GM19395 (cell line): ENCODE results near the gene ANKAR.
A peak's percentile ranks its signal among the peaks of the same experiment; 100 is the strongest.
"Not testable (repeated sequence)": the region's sequence is repeated elsewhere in the genome, so short reads cannot be mapped to it uniquely, and the experiment has no call there.

Experiments used
- ATAC-seq: cut with Tn5 transposase; IDR thresholded peaks from one replicate; pipeline ENCODE4 v1.9.1; 2021; ENCODE audit warnings: mild to moderate bottlenecking, moderate library complexity; ENCODE audit not compliant: unreplicated experiment

Gene ANKAR, protein sequence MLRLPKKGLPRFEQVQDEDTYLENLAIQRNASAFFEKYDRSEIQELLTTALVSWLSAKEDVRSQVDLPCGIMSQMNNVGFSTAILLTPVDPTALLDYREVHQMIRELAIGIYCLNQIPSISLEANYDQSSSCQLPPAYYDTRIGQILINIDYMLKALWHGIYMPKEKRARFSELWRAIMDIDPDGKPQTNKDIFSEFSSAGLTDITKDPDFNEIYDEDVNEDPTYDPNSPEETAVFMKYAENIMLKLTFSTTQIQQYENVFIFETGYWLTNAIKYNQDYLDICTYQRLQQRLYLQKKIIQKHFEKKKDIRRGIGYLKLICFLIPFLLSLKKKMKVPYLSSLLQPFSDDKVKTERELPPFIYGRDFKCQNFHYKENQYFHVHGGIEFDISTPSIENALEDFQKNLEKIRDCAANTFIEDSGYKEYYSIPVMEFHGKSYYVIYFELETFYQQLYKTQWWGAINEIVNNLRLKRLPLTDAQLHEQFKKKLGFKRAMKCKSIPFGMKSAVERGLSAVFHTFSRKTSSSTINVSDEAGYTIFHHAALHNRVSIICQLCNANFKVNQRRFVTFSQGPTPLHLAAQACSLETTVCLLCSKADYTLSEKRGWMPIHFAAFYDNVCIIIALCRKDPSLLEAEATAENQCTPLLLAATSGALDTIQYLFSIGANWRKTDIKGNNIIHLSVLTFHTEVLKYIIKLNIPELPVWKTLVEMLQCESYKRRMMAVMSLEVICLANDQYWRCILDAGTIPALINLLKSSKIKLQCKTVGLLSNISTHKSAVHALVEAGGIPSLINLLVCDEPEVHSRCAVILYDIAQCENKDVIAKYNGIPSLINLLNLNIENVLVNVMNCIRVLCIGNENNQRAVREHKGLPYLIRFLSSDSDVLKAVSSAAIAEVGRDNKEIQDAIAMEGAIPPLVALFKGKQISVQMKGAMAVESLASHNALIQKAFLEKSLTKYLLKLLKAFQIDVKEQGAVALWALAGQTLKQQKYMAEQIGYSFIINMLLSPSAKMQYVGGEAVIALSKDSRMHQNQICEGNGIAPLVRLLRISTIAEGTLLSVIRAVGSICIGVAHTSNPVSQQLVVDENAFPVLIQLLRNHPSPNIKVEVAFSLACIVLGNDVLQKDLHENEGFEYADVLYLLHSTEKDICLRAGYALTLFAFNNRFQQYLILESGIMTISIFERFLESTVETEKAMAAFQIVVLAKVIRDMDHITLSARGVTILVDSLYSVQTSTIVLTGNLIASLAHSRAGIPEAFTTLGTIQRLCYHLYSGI (N-terminal part only)

DNA sequence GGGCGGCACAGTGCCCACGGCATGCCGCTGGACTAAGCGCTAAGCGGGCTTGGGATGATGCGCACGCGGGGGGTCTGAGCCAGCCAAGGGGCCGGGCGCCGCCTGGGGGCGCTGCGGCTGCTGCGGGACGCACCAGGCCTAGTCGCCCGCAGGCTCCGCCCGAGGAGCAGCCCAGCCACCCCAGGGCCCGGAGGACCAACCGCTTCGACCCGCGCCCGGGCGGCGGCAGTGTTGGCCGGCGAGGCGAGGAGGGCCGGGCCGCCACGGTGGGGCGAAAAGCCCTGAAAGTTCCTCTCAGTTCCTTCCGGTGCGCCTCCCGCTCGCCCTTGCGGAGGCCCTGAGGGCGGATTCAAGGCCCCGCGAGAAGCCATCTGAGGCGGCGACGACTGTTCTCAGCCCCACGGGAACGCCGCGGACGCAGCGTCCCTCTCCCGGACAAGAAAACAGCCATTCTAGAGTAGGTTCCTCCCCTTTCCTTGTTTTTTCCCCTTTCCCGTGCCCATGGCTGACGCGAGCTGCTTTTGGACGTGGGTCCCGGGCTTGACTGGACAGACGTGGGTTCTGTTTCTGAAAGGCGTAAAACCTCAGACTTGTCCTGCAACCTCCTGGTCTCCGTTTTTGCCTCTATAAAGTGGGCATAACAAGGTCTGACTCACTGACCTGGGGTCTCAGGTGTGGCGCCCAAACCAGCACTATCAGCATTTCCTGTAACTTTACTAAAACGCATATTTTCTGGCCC lies at the start of gene ANKAR:
Gene ANKAR (plus strand): TSS at position 297 of the 739 bp plus-strand sequence. CDS start 1,821 bp downstream, outside the sequence.
- ATAC-seq = peak; percentile 93

DNA sequence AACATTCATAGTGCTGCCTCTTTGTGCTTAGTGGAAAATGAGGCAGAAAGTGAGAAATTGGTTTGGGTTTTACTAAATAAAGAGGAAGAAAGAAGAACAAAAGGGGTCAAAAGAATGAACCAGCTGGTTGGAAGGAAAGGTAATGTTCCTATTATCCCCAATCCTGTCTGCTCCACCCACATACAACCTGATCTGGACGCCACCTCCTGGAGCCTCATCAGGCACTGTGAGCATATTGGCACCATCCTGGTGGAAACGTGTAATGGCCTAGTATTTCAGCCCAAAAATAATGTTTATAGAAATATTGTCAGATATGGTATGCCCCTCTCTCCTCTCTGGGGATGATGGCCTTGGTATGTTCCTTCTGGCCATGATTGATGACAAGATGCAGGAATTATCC lies 48.8 kb upstream of the ANKAR start:
- ATAC-seq = no peak

DNA sequence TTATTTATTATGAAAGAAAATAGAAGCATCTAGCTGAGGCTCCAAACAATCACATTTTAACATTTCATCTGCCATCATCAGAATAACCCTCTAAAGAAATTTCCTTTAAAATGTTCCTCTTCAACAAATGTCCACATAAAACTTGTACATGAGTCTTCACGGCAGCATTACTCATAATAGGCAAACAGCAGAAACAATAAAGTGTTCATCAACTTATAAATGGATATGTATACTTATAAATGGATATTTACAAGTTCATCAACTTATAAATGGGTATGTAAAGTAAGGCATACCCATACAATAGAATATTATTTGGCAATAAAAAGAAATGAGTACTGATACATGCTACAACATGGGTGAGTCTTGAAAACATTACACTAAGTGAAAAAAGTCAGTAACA lies 46.7 kb upstream of the ANKAR start:
- no peak for ATAC-seq

DNA sequence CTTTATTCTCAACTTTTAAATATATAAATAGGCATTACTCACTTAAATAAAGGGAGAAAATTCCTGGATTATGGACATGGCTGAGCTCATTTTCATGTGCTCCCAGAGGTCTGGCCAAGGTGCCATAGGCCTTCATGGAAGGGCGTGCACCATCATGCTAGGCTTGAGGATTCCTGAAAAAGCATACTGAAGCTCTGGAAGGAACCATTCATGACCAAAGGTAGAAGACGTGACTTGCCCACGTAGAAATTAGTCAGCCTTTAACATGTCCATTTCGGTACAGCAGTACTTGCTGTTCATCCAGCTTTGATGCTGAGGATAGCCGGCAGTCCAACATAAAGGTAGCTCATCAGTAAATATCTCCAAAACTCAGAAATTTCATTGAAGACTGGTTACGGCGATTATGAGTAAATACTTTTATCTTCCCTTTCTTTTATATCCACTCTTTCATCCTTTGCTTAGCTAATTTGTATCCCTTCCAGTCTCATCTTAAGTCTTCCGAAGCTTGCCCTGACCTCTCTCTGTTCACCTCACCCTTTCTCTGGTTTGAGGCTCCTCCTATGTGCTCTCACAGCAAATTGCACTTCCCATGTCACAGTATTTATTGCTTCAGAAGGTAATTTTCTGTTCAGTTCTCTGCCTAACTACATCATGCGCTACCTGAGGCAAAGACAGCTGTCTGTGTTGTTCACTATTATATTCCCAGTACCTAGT lies 45.5 kb upstream of the ANKAR start:
- ATAC-seq = no peak

DNA sequence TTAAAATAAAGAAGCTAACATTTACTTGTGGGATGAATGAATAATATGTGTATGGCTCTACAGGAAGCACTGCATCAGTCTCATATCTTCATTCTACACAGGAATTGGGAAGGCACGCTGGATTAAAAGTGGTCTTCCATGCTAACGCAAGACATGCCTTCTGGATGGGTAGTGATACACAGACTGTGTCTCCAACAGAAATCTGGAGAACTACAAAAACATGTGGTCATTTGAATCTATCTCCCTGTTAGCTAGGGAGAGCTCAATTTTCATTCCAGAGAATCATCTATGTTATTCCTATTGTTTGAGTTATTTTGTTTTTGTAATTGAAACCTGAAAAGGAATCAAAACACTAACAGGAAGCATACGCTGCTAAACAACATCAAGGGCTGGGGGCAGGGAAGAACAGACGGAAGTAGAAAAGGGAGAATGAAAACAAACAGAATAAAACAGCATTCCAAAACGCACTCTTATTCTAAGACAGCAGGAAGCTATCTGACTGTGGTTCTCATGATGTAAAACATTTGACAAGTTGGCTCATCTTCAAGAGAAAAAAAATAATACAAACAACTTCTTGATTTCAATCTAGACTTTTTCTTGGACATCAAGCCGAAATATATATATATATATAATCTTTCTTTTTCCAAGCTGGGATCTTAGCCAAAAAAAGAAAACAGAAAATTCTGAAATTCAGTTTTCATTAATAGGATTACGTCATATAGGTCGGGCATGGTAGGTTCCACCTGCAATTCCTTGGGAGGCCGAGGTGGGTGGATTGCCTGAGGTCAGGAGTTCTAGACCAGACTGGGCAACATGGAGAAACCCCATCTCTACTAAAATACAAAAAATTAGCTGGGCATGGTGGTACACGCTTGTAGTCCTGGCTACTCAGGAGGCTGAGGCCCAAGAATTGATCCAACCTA lies 44.7 kb upstream of the ANKAR start:
- ATAC-seq = no peak

DNA sequence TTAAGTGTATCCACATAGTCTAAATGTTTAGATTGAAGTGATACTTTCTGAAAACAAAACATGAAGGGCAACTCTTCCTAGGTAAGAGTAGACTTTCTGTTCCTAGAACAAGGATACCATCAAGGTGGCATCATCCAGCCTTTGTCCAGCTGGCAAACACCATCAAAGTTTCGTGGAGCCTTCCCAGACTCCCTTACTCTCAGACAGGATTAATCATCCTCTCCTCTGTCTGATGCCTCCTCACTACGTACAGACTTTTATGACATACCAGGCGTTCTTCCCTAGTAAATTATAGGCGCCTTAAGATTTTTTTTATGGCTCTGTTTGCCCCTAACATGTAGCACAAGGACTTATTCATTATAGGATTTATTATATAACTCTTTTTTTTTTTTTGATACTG lies 42.6 kb upstream of the ANKAR start:
- ATAC-seq = no peak

DNA sequence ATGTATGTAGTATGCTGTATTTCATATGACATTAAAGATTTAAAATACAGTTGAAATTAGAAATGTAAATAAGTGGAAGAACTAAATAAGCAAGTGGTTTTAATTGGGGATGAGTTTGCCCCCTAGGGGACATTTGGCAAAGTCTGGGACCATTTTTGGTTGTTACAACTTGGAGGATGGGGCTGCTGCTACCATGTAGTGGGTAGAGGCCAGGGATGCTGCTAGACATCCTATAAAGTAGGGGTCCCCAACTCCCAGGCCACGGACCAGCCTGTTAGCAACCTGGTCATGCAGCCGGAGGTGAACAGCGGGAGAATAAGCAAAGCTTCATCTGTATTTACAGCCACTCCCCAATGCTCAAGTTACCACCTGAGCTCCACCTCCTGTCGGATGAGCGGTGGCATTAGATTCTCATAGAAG lies 41.1 kb upstream of the ANKAR start:
- ATAC-seq = no peak

DNA sequence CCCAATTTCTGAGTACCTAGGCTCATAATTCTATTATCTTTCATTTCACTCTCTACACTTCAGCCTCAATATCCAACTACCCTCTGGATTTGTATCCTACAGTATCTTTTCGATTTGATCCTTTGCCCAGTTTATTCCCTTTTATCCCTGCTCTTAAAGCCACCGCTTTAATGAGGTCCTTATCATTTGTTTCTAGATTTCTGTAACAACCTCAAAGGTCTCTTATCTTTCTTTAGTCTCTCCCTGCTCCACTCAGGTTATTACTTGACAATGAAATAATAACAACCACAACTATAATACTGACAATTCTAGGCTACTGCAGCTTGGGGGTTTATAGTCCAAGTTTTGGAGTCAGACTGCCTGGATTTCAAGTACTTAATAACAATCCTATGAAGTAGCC lies 39.1 kb upstream of the ANKAR start:
- no peak for ATAC-seq

DNA sequence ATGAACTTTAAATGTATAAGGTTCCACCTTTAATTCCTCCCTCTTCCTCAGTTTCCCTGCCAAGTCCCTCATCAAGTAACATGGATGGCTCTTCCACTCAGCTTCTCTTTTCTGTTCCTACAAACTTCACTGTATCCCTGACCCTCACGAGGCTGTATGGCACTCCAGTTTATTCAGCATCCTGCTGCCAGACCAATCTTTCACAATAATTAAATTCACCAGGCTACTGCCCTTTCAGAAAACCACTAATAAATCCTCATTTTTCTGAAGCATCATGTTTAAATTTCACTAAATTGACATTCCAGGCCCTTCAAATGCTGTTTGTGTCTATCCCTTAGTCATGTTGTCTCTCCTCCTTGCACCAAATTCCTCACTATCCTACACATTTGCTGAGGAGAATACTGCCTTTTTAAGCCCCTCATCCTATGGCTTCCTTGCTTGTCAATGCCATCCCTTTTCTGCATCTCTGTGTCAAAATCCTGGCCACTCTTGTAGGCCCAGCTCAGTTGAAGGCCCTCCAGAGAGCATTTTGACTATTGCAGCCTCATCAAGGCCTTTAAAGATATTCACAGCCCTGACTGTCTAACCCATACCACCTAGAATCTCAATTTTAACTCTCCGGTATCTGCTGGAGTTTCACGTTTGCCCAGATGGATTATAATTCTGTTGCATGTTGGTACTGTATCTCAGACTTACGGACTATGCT lies 36.0 kb upstream of the ANKAR start:
- ATAC-seq = no peak

DNA sequence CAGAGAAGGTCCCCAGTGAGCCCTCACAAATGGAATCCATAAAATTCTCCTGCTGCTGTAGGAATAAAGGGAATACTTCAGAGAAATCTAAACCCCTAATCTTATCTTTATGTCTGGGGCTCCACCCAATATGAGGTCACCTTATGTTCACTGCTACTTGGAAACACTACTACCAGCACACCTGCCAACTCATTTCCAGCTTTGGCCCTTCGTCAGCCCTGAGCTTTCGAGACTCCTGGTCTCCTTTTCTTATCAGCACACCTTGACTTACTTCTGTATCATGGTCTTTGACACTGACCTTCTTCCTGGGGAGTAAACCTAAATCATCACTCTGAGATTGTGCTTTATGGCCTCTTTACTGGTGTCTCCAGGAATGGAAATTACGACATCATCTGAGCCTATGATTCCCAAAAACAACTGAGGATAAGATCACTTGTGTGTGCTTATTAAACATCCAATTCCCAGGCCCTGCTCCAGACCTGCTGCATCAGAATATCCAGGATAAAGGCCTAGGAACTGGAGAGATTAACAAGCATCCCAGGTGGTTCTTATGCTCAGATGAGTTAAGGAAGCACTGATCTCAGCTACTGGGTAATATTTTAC lies 35.4 kb upstream of the ANKAR start:
- ATAC-seq = no peak

DNA sequence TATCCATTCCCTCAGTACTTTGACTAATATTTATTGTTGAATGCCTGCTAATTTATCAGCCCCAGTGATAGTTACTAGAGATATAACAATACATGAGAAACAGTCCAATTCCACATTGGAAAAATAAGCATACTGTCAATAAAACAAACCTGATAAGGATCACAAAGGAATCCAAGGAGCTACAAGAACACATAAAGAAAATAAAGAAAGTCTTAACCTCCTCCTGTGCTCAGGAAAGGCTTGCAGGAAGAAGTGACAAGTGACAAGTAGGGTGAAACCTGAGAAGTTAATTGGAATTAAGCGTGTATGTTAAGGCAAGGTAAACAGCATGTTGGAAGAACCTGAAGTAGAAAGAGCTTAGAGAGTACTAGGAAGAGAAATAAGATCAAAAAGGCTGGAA lies 33.5 kb upstream of the ANKAR start:
- no peak for ATAC-seq

DNA sequence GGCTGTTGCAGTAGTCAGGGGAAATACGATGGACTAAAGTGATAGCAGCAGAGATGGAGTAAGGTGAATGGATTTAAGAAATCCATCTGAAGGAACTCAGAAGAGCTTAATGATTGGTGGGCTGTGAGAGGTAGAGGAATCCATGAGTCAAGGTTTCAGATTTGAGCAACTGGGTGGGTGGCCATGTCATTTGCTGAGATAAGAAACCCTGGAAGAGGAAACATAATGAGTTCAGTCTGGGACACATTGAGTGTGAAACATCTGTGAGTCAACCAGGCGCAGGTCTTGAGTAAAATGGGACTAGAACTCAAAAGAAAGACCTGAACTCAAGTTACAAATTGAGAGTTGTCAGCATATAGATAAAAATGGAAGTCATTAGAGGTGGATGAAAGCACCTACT lies 32.9 kb upstream of the ANKAR start:
- ATAC-seq = no peak

DNA sequence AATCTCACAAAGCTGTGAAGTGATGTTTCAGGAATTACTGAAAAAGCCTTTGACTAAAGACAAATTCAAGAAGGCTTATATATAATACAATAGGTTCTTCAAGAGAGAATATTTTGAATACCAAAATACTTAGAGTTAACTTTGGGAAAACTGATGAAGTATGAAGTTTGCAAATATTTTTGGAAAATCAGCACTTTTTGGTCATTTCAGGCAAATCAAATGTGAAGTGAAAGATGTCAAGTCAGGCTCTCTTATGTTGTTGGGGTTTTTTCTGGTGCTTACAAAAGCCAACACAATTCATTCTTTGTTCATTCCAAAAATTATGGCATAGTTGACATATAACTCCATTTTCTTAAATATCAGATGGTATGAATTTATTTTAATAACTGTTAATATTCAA lies 27.9 kb upstream of the ANKAR start:
- ATAC-seq = no peak

DNA sequence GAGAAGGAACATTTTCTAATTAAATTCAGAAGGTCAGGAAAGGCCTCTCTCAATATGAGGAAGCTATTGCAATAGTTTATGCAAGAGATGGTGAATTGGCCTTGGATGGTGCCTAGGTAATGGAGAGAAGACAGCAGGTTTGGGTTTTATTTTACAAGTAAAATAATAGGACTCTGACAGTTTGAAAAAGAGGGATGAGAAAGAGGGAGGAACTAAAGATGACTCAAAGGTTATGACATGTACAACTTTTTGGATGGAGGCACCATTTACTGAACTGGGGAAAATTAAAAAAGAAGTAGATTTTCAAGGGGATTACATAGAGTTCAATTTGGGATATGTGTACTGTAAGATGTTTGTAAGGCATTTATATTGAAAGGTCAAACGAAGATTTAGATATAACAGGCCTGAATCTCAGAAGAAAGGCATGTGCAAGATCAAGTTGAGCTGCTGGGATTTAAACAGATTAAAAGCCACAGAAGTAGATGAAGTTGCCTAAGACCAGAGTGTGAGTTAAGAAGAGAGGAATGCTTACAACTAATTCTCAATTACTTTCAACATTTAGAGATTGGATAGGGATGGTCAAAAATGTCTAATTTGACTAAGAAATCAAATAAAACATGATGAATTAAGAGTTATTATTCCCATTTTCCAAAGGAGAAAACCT lies 25.5 kb upstream of the ANKAR start:
- no peak for ATAC-seq

DNA sequence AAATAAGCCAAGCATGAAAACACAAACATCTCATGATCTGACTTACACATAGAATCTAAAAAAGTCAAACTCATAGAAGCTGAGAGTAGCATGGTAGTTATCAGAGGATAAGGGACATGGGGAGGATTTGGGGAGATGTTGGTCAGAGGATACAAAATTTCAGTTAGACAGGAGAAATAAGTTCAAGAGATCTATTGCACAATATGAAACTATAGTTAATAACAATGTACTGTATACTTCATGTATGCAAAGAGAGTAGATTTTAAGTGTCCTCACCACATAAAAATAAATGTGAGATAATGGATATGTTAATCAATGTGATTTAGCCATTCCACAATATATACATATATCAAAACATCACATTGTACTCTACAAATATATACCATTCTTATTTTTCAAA lies 23.2 kb upstream of the ANKAR start:
- no peak for ATAC-seq

DNA sequence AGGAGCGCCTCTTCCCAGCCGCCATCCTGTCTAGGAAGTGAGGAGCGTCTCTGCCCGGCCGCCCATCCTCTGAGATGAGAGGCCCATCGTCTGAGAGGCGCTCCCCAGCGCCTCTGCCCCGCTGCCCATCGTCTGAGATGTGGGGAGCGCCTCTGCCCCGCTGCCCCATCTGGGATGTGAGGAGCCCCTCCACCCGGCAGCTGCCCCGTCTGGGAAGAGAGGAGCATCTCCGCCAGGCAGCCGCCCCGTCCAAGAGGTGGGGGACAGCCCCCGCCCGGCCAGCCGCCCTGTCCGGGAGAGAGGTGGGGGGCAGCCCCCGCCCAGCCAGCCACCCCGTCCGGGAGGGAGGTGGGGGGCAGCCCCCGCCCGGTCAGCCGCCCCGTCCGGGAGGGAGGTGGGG lies 21.0 kb upstream of the ANKAR start:
- not testable (repeated sequence) for ATAC-seq

DNA sequence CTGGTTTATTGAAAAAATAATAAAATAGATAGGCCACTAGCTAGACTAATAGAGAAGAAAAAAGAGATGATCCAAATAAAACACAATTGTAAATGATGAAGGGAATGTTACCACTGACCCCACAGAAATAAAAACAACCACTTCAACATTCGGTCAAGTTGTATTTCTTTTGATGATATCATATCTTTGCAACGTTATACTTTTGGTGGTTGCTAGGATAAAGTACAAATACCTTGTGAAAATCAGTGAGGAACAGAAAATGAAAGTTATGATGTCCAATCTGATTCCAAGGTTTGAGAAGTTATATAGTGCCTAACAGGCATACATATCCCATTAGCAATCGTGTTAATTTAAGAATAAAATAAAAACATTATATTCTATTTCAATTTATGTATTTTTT lies 19.8 kb upstream of the ANKAR start:
- ATAC-seq = no peak
